HFF-Myc (cell line): ENCODE results near the gene SMIM38.
"Not testable (repeated sequence)": the region's sequence is repeated elsewhere in the genome, so short reads cannot be mapped to it uniquely, and the experiment has no call there.

ENCODE experiments used
- DNase-seq: peaks from one replicate; pipeline ENCODE4 v3.0.0-alpha.2; 2011; ENCODE audit warnings: low read depth; ENCODE audit errors: extremely low read depth
- H3K4me3 ChIP-seq: replicated peaks from 2 replicates; pipeline ENCODE4 v1.5.1; 2011; ENCODE audit warnings: low read depth, mild to moderate bottlenecking, control low read depth, low read length
- TF ChIP-seq, protein P1 (sequence below): IDR thresholded peaks from 2 replicates; pipeline ENCODE4 v1.5.1; 2012; ENCODE audit warnings: mild to moderate bottlenecking, low read depth, low read length, control low read depth; ENCODE audit errors: missing control alignments

The SMIM38 gene

DNA sequence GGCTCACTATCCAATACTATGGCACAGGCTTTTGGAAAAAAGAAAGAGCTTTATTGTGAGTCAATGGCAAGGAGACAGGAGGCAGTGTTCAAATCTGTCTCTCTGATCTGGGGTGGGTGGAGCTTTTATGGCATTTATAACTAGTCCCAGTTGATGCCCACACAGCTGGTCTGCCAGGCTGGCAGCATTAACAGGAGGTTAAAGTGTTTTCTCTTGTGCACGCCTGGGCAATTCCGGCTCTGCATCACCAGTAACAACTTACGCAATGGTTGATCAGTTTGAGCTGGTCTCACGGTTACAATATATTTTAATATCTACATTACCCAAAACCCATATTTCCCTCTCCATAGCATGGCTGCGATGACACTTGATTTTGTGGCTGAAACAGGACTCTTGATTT is 15.1 kb upstream of the SMIM38 start:
- TF ChIP-seq, protein P1, sequence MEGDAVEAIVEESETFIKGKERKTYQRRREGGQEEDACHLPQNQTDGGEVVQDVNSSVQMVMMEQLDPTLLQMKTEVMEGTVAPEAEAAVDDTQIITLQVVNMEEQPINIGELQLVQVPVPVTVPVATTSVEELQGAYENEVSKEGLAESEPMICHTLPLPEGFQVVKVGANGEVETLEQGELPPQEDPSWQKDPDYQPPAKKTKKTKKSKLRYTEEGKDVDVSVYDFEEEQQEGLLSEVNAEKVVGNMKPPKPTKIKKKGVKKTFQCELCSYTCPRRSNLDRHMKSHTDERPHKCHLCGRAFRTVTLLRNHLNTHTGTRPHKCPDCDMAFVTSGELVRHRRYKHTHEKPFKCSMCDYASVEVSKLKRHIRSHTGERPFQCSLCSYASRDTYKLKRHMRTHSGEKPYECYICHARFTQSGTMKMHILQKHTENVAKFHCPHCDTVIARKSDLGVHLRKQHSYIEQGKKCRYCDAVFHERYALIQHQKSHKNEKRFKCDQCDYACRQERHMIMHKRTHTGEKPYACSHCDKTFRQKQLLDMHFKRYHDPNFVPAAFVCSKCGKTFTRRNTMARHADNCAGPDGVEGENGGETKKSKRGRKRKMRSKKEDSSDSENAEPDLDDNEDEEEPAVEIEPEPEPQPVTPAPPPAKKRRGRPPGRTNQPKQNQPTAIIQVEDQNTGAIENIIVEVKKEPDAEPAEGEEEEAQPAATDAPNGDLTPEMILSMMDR, result no peak
- DNase-seq, result no peak
- no peak overlapping the region for H3K4me3 ChIP-seq

DNA sequence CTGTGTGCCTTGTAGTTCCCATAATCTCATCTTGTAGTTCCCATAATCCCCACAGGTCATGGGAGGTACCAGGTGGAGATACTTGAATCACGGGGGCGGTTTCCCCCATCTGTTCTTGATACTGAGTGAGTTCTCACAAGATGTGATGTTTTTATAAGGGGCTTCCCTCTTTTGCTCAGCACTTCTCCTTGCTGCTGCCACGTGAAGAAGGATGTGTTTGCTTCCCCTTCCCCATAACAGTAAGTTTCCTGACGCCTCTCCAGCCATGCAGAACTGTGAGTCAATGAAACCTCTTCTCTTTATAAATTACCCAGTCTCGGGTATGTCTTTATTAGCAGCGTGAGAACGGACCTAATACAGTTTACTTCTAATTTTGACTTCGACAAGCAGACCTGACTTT is 14.0 kb upstream of the SMIM38 start:
- DNase-seq, result no peak
- no peak overlapping the region for H3K4me3 ChIP-seq
- TF ChIP-seq, protein P1, result no peak

DNA sequence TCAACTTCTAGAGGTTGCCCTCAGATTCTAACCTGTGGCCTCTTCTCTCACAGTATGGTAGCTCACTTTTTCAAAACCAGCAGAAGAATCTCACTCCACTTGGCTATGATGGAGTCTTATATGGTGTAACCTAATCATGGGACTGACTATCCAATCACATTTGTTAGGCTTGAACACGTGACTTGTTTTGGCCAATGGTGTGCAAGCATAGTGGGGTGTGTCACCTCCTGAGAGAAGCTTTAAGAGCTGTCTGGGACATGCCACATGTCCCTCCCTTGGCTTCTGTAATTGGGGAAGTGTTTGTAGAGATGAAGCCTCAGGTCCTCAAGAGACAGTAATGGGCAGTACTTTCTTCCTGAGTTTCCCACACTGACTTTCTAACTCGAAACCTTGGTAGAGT is 12.8 kb upstream of the SMIM38 start:
- H3K4me3 ChIP-seq, result no peak overlapping the region
- DNase-seq, result no peak
- TF ChIP-seq, protein P1, result no peak

DNA sequence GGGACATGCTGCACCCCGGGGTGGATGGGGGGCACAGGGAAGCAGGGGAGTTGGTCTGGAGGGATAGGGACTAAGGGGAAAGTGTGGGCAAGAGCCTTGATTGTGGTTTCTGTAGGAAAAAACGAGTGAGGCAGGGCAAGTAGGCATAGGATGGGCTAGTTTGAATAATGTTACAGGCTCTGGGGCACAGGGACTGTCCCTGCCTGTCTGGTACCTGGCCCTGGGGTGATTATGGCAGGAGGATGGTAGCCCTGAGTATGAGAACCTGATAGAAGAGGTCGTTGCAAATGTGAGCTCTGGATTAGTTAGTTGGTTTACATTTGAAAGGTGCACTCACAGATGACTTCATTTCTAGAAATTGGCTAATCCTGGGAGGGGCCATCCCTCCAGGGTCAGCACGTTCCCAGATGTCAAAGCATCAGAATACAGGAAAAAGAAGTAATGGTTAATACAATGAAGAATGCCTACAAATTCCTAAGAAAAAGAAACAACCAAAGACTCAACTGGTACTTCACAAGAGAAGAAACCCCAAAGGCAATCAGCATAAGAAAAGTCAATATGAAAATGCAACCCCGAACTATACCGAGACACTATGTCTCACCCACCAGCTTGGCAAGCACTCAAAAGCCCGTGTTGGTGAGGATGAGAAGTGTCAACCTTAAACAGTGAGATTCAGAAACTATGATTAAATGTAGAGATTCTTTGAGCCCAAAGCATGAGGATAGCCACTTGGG is 11.3 kb upstream of the SMIM38 start:
- H3K4me3 ChIP-seq, result no peak overlapping the region
- DNase-seq, result no peak
- TF ChIP-seq, protein P1, result no peak

DNA sequence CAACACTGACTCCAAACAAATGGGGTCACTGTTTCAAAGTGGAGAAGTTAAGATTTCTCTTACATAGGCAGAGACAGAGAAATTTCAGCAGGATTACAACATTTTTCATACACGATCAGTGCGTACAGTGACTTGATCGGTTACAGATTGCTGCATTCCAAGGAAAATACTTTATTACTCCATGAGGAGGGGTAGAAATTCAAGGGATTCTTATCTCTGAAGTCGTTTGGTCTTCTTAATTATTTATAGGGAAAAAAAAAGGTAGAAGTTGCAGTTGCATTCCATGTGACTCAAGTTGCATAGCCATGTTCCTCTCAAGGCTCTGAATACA is 10.7 kb upstream of the SMIM38 start:
- TF ChIP-seq, protein P1, result no peak
- DNase-seq, result no peak
- no peak overlapping the region for H3K4me3 ChIP-seq

DNA sequence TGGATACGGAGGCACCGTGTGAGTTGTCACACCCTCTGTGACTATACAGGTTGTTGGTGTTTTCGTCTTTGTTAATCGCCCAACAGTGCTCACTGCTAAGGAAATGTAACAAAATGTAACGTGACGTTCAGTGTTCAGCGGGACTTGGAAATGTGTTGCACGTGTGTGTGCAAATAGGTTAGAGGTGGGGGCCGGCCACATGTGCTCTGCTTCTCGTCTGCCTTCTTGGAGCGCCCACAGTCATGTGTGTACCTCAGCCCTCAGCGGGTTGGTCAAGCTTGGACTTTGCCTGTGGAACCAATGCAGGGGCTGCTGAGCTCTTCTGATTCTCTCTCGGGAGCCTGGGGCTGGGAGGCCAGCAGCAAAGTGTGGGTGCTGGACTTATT is 7.4 kb upstream of the SMIM38 start:
- TF ChIP-seq, protein P1, result no peak
- no peak overlapping the region for H3K4me3 ChIP-seq

DNA sequence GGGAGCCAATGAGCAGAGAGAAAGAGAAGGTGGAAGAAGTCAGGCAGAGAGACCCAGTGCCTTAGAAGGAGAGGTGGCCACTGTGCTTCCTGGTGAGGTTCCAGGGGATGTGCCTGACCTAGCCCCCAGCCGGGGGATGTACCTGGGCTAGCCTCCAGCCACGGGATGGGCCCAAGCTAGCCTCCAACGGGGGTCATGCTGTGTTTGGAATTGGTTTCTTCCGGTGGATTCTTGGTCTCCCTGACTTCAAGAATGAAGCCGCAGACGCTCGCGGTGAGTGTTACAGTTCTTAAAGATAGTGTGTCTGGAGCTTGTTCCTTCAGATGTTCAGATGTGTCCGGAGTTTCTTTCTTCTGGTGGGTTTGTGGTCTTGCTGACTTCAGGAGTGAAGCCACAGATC is 6.9 kb upstream of the SMIM38 start:
- TF ChIP-seq, protein P1, result no peak
- H3K4me3 ChIP-seq, result no peak overlapping the region
- DNase-seq, result no peak

More for the DNA sequence above, 7.4 kb upstream of the SMIM38 start:
- DNase-seq, result no peak

DNA sequence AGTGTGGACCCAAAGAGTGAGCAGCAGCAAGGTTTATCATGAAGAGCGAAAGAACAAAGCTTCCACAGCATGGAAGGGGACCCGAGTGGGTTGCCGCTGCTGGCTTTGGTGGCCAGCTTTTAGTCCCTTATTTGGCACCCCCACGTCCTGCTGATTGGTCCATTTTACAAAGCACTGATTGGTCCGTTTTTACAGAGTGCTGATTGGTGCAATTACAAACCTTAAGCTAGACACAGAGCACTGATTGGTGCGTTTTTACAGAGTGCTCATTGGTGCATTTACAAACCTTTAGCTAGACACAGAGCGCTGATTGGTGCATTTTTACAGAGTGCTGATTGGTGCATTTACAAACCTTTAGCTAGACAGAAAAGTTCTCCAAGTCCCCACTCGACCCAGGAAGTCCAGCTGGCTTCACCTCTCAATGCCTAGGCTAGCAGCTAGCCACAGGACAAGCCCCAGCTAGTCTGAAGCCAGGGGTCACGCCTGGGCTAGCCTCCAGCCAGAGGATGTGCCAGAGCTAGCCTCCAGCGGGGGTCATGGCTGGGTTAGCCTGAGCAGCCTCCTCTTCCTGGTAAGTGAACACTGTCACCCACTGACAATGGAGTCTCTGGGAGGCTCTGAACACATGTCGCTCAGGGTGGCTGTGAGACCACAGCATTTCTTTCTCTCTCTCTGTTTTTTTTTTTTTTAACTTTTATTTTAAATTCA is 6.2 kb upstream of the SMIM38 start:
- DNase-seq, H3K4me3 ChIP-seq: not testable (repeated sequence)
